Measurements from ENCODE around the gene RASAL1. TPM values are rescaled to one million over a fixed set of nuclear protein-coding genes. Genes with fewer than 3 reads are reported as not detected.

The RASAL1 gene
- total RNA-seq, 1 experiment from 2014 or later: 16.0 TPM

DNA sequence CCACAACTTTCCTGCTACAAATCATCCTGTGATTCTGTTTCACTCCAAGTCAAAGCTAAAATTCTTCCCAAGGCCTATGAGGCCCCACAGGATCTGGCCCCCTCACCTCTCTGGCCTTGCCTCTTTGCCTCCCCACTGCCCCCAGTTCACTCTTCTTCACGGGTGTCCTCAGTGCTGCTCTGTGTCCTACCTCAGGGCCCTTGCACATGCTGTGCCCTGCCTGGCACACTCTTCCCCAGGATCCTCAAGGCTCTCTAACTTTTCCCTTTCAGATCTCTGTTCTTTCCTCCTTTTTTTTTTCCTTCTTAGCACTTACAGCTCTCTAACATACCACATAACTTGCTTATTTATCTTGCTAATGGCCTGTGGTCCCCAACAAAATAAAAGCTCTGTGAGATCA is 29.2 kb downstream of the RASAL1 start:
- no peak overlapping the region for H3K4me3 ChIP-seq (replicated peaks in 1 of 2; ENCODE audit: low read depth in 1 of 2, low read length in 2 of 2)
- CTCF ChIA-PET: no interaction called here

DNA sequence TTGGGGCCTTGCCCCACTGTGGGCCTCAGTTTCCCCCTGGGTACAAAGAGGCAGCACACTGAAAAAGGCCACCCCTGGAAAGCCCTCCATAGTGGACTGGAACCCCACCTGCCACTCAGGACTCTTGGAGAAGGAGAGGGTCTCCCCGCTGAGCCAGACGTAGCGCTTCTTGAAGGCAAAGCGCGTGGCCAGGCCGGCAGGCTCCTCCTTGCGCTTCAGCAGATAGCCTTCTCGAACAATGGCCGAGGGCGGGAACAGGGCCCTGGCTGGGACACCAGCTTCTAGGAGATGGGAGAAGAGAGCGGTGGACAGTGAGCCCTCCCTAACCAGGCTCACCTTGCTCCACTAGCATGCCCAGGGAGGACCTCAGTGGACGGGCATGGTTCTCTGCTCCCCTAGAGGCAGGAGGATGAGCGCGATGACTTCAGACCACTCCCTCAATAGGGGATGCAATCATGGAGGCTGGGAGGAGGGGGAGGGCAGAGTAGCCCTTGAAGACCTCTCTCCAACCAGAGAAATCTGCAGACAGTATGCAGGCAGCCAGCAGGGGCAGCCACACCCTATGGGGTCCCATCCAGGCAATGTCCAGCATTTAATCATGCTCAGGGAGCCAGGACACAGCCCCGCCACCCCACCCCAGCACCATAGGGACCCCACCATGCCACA is 29.8 kb downstream of the RASAL1 start:
- CTCF ChIA-PET: no interaction called here
- no peak overlapping the region for H3K27ac ChIP-seq (ENCODE audit: low read depth, low read length)
- RAD21 ChIA-PET (ENCODE audit: low non-redundant PET in 1 of 2, low total read pairs in 2 of 2, uncharacterized antibody in 2 of 2, unreplicated experiment in 2 of 2): no interaction called here
- H3K9ac ChIP-seq (ENCODE audit: low read length): no peak overlapping the region
- no peaks in the 10 kb centered on the region for H3K36me3 ChIP-seq (ENCODE audit: control insufficient read depth in 1 of 2, insufficient read depth in 2 of 2, low read length in 2 of 2)
- POLR2A ChIA-PET: no interaction called here
- no peak overlapping the region for H3K4me3 ChIP-seq (replicated peaks in 1 of 2; ENCODE audit: low read depth in 1 of 2, low read length in 2 of 2)
- TF ChIP-seq JUND (IDR thresholded peaks at IDR 0.05) (no peak), EZH2 (IDR thresholded peaks at IDR 0.05) (no peak), CBX3 (IDR thresholded peaks at IDR 0.05; ENCODE audit: low read depth) (no peak), TCF7L2 (IDR thresholded peaks at IDR 0.05; ENCODE audit: borderline replicate concordance, extremely low read depth, insufficient read depth, insufficient read length) (no peak), EZH2phosphoT487 (IDR thresholded peaks at IDR 0.05; ENCODE audit: borderline replicate concordance) (no peak), SP1 (IDR thresholded peaks at IDR 0.05; ENCODE audit: low read depth) (no peak), POLR2A (IDR thresholded peaks at IDR 0.05; ENCODE audit: borderline replicate concordance, extremely low read depth, insufficient read depth, insufficient read length) (no peak), EGR1 (IDR thresholded peaks at IDR 0.05; ENCODE audit: low read depth) (no peak), ZNF274 (IDR thresholded peaks at IDR 0.05; ENCODE audit: low read depth, low read length) (no peak), SRF (IDR thresholded peaks at IDR 0.05; ENCODE audit: low read depth) (no peak), SIN3A (IDR thresholded peaks at IDR 0.05; ENCODE audit: low read depth) (no peak), YY1 (IDR thresholded peaks at IDR 0.05; ENCODE audit: extremely low read depth, insufficient replicate concordance, low read depth, low read length) (no peak), CEBPB (IDR thresholded peaks at IDR 0.05; ENCODE audit: low read depth) (no peak), ZFX (IDR thresholded peaks at IDR 0.05) (no peak), POLR2AphosphoS5 (IDR thresholded peaks at IDR 0.05; ENCODE audit: low read depth, low read length) (no peak), RAD21 (IDR thresholded peaks at IDR 0.05; ENCODE audit: low read depth) (no peak)
- TF ChIP-seq, protein P1, sequence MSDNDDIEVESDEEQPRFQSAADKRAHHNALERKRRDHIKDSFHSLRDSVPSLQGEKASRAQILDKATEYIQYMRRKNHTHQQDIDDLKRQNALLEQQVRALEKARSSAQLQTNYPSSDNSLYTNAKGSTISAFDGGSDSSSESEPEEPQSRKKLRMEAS (IDR thresholded peaks at IDR 0.05): no peak
- TF ChIP-seq, protein P2, sequence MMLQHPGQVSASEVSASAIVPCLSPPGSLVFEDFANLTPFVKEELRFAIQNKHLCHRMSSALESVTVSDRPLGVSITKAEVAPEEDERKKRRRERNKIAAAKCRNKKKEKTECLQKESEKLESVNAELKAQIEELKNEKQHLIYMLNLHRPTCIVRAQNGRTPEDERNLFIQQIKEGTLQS (IDR thresholded peaks at IDR 0.05): no peak
- TF ChIP-seq, protein P3, sequence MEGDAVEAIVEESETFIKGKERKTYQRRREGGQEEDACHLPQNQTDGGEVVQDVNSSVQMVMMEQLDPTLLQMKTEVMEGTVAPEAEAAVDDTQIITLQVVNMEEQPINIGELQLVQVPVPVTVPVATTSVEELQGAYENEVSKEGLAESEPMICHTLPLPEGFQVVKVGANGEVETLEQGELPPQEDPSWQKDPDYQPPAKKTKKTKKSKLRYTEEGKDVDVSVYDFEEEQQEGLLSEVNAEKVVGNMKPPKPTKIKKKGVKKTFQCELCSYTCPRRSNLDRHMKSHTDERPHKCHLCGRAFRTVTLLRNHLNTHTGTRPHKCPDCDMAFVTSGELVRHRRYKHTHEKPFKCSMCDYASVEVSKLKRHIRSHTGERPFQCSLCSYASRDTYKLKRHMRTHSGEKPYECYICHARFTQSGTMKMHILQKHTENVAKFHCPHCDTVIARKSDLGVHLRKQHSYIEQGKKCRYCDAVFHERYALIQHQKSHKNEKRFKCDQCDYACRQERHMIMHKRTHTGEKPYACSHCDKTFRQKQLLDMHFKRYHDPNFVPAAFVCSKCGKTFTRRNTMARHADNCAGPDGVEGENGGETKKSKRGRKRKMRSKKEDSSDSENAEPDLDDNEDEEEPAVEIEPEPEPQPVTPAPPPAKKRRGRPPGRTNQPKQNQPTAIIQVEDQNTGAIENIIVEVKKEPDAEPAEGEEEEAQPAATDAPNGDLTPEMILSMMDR (IDR thresholded peaks at IDR 0.05 in 2 of 3, conservative IDR thresholded peaks at IDR 0.05 in 1 of 3; ENCODE audit: borderline replicate concordance in 1 of 3, insufficient read depth in 1 of 3, low read depth in 2 of 3, low read length in 2 of 3): no peak
- no peak for DNase-seq (ENCODE audit: low read depth, low spot score)
- H3K4me1 ChIP-seq (ENCODE audit: control insufficient read depth in 1 of 2, insufficient read depth in 2 of 2, low read length in 2 of 2): no peaks in the 10 kb centered on the region; a peak in 1 of 4 replicates
- H3K9me3 ChIP-seq (ENCODE audit: control insufficient read depth in 1 of 2, insufficient read depth in 1 of 2, low read depth in 1 of 2, low read length in 2 of 2): no peaks in the 10 kb centered on the region
- no peaks in the 10 kb centered on the region for H4K20me1 ChIP-seq (ENCODE audit: insufficient read depth)
- no peaks in the 10 kb centered on the region for H3K27me3 ChIP-seq (ENCODE audit: insufficient read depth, low read length)
- no TSS peak for BruUV-seq (replicated peaks)
- no peaks in the 10 kb centered on the region for H3K79me2 ChIP-seq (ENCODE audit: insufficient read depth, low read length)
- H3K4me2 ChIP-seq (ENCODE audit: low read length): no peak overlapping the region
- intact Hi-C loops (cut with micrococcal nuclease): no loop called here
- no peaks in the 10 kb centered on the region for H3K9me2 ChIP-seq (ENCODE audit: insufficient read depth)
- H2AFZ ChIP-seq (ENCODE audit: low read depth, low read length, poor library complexity, severe bottlenecking): no peak overlapping the region
- no peak; the same call in 1 of the 2 replicates for ATAC-seq

More for the DNA sequence above, 29.2 kb downstream of the RASAL1 start:
- POLR2A ChIA-PET: no interaction called here
- intact Hi-C loops (cut with micrococcal nuclease): no loop called here
- no peak overlapping the region for H3K27ac ChIP-seq (ENCODE audit: low read depth, low read length)
- RAD21 ChIA-PET (ENCODE audit: low non-redundant PET in 1 of 2, low total read pairs in 2 of 2, uncharacterized antibody in 2 of 2, unreplicated experiment in 2 of 2): no interaction called here
- ATAC-seq: no peak
- TF ChIP-seq JUND (IDR thresholded peaks at IDR 0.05) (no peak), SRF (IDR thresholded peaks at IDR 0.05; ENCODE audit: low read depth) (no peak), CBX3 (IDR thresholded peaks at IDR 0.05; ENCODE audit: low read depth) (no peak)
- H3K4me1 ChIP-seq (ENCODE audit: control insufficient read depth in 1 of 2, insufficient read depth in 2 of 2, low read length in 2 of 2): no peaks in the 10 kb centered on the region; a peak in 1 of 4 replicates
- BruUV-seq (replicated peaks): no TSS peak
- H3K4me2 ChIP-seq (ENCODE audit: low read length): no peak overlapping the region
- no peak overlapping the region for H3K9ac ChIP-seq (ENCODE audit: low read length)
- no peaks in the 10 kb centered on the region for H3K27me3 ChIP-seq (ENCODE audit: insufficient read depth, low read length)
- no peaks in the 10 kb centered on the region for H3K36me3 ChIP-seq (ENCODE audit: control insufficient read depth in 1 of 2, insufficient read depth in 2 of 2, low read length in 2 of 2)
- DNase-seq (ENCODE audit: low read depth, low spot score): no peak
- H3K9me2 ChIP-seq (ENCODE audit: insufficient read depth): no peaks in the 10 kb centered on the region
- no peaks in the 10 kb centered on the region for H3K79me2 ChIP-seq (ENCODE audit: insufficient read depth, low read length)
- H3K9me3 ChIP-seq (ENCODE audit: control insufficient read depth in 1 of 2, insufficient read depth in 1 of 2, low read depth in 1 of 2, low read length in 2 of 2): no peaks in the 10 kb centered on the region
- no peaks in the 10 kb centered on the region for H4K20me1 ChIP-seq (ENCODE audit: insufficient read depth)
- H2AFZ ChIP-seq (ENCODE audit: low read depth, low read length, poor library complexity, severe bottlenecking): no peak overlapping the region
